ENCODE results near the gene UBE2D4.
"Not testable (repeated sequence)": the region's sequence is repeated elsewhere in the genome, so short reads cannot be mapped to it uniquely, and the experiment has no call there.

The UBE2D4 gene

DNA sequence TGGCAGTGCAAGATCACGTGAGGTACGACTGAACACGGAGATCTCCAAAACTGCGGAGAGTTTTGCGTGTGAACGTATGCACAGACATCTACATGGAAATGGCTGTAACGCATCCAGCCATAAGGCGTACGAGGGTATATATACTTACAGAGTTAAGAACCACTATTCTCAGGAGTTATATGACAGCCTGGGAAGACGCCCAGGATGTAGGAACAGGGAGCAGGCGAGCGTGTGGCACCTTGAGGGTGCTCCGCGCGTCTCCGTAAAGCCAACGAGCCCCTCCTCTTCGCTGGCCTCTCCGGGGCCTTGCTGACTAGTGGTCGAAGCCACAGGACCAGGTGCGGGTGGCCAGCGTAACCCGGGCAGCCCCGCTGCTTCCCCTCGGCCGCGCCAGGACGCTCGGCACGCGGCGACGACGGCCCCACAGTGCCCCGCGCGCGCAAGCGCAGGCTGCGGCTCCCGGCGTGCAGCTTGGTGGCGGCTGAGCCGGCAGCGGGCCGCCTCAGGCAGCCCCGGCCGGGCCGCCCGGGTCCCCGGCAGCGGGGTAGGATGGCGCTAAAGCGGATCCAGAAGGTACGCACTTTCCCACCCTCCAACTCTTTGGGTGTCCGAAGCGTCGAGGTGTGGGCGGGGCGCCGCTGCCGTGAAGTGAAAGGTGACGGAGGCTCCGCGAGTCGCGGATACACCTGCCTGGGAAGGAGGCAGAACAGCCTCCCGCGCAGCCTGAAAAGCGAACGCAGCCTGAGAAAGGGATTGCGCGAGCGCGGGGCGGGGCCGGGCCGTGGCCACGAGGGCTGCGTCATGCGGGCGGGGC lies at the start of gene UBE2D4:
Gene UBE2D4 (plus strand): TSS at position 453 of the 814 bp plus-strand sequence. CDS start 97 bp downstream, at position 550.
- peak; percentile 88 for DNase-seq

DNA sequence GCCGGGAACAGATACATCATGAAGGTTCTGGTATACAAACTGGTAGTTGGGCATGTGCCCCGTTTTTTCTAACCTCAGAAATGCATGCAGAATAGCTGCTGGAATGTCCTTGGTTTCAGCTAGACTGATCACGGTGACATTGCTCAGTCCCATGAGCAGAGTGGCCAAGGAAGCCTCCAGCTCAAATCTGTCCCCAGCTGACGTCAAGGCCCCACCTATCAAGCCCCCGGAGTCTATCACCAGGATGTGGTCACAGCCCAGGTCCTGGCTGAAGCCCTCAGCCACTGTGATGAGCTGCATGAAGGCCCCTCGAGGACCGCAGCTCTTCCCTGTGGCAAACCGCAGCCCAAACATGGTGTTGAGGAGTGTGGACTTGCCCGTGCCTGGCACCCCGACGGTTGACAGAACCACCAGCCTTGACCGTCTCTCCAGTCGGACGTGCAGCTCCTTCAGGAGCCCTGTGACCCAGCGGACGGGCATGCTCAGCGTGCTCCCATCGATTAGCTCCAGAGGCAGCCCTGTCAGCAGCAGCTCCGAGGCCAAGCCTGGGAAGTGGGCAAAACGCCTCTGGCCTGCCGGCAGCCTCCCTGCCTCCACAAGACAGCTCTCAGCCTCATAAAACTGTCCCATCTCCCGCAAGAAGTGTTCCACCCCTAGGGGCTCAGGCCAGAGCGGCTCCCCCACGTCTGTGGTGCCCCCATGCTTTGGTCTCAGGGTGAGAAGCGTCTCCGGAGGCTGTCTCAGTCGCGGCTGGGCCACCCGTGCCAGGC lies 49.1 kb upstream of the UBE2D4 start:
- no peak for DNase-seq

DNA sequence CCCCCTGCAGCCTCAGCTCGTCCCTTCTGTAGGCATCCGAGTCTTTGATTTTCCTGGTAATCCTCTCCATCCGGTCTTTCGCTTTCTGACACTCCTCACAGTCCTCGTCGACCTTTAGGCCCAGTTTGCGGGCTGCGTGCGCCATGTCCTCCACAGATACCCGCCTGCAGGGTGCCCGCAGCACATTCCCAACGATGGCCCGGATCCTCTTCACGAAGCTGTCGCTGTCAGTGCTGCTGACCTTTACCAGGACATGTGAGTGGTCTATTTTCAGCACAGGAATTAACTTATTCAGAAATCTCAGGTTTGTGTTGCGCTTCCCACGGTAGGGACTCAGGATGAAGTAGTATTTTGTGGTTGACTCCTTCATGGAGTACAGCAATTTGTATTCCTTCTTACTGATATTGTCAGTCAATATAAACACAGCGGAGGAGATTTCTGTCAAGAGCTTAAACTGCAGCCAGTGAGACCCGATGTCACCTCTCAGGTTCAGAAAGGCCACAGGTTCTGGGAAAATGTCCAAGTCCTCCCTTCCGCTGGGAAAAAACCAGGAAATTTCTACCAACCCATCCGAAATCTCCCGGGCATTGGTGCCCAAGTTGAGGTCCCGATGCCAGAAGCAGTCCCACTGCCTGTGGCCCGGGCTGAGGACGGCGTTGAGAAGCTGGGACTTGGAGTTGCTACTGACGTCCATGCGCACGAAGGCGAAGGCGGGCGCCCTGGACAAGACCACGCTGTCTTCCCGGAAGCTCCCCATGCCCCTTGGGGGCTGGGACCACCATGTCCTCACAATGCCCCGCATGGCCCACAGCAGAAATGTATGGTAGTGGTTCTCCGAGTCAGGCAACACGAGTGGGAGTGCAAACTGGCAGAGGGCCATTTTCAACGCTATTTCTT lies 48.0 kb upstream of the UBE2D4 start:
- no peak for DNase-seq

DNA sequence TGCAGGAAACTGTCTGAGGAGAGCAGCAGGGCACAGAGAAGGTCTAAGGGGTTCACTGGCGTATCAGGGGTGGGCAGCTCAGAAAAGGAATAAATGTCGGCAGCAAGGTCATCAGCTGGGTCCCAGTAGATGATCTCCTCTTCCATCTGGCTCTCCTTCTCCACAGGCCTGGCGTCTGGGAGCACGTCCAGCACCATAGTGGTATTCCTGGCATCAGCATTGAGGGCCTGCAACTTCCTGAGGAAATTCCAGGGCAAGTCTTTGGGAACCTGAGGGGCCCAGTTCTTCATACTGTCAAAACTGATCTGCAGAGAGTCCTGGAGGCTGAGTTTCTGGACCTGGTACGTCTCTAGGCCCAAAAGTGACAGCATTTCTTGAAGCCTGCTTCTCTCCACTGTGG lies 47.4 kb upstream of the UBE2D4 start:
- no peak for DNase-seq

- no peak for DNase-seq
These were observed 46.8 kb upstream of the UBE2D4 start for GRCh38 chr7:43879477-43879876.

DNA sequence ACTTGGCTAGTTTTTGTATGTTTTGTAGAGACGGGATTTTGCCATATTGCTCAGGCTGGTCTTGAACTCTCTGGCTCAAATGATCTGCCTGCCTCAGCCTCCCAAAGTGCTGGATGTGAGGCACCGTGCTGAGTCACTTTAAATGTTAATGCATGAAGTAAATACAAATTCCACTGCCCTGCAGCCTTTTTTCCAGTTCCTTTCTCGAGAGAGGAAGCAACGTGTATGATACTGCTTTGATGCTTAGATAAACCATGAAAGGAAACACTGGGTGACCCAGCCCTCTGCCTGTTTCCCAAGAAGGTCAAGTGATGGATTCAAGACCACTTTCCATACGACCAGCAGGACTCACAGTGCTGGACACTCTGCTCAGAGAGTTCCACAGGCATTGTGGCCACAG lies 45.6 kb upstream of the UBE2D4 start:
- no peak for DNase-seq

DNA sequence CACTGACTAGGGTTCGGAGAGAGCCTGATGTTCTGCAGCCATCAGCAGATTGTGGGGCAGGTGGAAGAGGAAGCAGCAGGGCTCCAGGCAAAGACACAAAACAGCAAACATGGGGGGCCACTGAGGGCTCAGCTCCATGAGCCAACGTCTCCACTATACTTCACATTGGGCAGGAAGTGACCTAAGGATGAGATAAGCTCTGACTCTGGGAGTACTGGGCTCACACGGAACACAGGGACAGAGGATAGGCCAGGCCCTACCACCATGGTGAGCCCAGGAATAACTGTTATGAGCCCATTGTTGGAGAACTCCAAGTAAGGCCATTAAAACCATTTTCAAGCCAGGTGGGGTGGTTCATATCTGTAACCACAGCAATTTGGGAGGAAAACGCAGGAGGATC lies 42.0 kb upstream of the UBE2D4 start:
- no peak for DNase-seq

- no peak for DNase-seq
These were observed 41.6 kb upstream of the UBE2D4 start for GRCh38 chr7:43884617-43885016.

DNA sequence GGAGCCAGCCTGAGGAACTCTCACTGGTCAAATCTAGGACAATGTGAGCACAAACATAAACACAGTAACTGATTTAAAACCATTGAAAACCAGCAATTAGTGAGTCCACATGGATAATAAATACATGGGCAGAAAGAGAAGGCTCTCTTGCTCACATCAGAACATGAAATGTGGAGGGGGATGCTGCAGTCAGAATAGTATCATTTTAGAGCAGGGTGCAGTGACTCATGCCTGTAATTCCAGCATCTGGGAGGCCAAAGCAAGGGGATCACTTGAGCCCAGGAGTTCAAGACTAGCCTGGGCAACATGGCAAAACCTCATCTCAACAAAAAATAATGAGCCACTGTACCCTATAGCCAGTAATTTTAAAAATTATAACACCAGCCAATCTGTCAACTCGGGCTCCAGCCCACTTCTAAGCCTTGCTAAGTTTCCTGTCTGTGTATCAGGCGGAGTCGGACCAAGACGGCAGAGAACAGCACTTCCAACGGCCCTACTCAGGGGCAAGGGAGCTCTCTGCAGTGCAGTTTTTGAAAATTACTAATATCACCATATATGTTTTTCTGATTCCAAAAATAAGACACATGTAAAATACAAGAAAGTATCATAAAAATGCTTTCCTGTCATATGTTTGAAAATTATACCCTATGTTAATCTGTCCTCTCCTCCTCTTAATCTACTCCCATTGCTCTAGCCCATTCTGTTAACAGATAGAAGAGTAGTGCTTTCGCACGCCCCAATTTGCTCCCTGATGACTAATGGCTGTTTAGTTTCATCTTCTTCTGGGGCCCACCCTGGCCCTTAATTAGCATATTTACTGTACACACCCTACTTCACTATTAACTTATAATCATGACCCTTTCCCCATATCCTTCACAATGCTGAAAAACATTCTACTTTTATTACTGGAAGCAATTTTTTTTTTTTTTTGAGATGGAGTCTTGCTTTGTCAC lies 37.0 kb upstream of the UBE2D4 start:
- DNase-seq, result no peak

- DNase-seq, result no peak
These were observed 35.8 kb upstream of the UBE2D4 start for GRCh38 chr7:43890468-43890867.

GRCh38 chr7:43891069-43891955 lies 34.9 kb upstream of the UBE2D4 start:
- no peak for DNase-seq

DNA sequence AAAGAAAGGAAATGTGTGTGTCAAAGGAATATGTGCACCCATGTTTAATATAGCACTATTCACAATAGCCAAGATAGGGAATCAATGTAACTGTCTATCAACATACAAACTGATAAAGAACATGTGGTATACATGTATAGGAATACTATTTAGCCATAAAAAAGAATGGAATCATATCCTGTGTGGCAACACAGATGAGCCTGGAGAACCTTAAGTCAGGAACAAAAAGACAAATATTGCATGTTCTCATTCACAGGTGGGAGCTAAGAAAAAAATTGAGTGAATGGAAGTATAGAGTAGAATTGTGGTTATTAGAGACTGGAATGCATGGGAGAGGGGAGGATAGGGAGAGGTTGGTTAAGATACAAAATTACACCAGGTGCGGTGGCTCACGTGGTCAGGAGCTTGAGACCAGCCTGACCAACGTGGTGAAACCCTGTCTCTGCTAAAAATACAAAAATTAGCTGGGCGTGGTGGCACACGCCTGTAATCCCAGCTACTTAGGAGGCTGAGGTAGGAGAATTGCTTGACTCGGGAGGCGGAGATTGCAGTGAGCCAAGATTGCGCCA lies 30.3 kb upstream of the UBE2D4 start:
- no peak for DNase-seq

GRCh38 chr7:43898571-43898970 lies 27.7 kb upstream of the UBE2D4 start:
- not testable (repeated sequence) for DNase-seq

DNA sequence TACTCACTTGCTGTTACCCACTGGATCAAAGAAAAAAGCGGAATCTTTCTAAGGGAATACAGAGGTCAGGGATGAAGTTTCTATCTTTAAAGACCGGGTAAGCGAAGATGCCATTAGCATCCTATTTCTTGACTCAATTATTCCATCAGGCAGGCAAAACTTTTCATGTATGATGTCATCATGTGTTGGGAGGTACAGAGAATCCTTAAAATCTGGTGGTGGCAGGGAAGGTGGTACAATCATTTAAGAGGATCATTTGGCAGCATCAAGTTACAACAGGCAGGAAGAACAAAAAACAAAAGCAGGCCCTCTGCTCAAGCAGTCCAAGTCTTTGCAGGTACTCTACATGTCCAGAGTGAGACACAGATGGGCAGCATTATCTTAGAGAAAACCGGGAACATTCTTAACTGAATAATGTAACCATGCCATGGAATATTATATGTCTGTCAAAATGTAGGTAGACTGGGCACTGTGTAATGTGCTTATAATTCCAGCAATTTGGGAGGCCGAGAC lies 23.6 kb upstream of the UBE2D4 start:
- DNase-seq, result no peak

- no peak for DNase-seq
These were observed 21.6 kb upstream of the UBE2D4 start for GRCh38 chr7:43904533-43905208.

GRCh38 chr7:43905209-43905946 lies 20.9 kb upstream of the UBE2D4 start:
- no peak for DNase-seq

DNA sequence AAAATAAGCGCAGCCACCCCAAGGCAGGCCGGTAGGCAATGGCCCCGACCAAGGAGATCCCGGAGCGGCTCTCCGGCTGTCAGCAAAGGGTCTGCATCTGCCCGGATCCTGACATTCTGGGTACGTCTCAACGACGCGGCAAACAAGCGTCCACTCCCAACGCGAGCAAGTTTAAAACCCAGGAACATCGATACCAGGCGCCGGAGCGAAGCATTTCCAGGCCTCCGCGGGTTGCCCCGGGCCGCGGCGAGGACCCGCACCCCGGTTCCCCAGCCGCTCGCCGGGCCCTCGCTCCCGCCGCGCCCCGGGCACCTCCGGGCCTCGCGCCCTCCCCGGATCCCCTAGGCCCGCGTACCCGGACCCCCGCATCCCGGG lies 20.3 kb upstream of the UBE2D4 start:
- peak; percentile 19 for DNase-seq

DNA sequence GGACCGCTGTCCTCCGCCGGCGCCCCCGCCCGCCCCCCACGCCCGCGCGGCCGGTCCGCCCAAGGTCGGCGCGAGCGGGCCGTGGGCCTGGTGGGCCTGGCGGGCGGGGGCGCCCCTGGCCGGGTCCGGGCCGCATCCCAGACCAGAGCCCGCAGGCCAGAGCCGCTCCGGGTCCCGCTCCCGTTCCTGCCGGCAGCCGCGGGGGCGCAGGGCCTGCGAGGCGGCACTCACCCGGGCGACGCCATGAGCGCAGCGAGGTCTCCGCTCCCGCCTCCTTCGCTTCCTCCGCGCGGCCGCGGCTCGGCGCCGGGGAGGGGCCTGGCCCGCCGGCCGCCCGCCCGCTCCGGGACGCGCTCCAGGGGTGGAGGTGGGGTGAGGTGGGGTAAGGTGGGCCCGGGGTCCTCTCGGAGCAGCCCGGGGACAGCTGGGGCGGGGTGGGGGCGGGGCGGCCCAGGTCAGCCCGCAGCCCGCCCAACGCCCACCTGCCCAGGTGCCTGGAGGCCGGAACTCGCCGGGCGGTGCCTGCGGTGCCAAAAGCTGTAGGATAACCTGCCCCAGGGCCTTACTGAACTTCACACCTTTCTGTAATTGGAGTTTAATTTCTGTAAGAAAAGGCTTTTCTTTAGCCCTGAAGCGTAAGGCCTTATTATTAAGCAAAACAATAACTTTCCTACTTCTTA lies 19.8 kb upstream of the UBE2D4 start, which contains the start of gene URGCP:
Gene URGCP (minus strand): TSS at position 266 of the 680 bp plus-strand sequence. CDS start 21 bp downstream, at position 245.
- no peak for DNase-seq
